GM08714 (cell line): ENCODE data around the gene ITIH4.
"Not testable (repeated sequence)": the region's sequence is repeated elsewhere in the genome, so short reads cannot be mapped to it uniquely, and the experiment has no call there.

Experiments
- H3K4me3 ChIP-seq: fragments of 200-500 bp; sonication (Bioruptor generic); 2 replicates; pipeline ENCODE4 v1.5.1; 2014; ENCODE audit warnings: mild to moderate bottlenecking, low read length, inconsistent platforms
- ZNF274 ChIP-seq: IDR thresholded peaks from 2 replicates; pipeline ENCODE4 v1.6.1; 2012; ENCODE audit warnings: mild to moderate bottlenecking, low read depth, low read length

ITIH4 gene

DNA sequence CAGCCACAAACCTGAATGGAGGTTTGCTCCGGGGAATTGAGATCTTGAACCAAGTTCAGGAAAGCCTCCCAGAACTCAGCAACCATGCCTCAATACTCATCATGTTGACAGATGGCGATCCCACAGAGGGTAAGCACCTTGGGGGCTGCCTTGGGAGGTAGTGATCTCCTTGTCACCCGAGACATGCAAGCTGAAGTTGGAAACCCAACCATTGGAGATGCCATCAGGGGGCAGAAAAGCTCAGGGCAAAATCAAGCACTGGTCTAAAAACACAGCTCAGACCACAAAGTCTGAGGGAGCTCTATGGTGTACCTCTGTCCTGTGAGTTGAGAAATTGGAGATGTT is 47.3 kb downstream of the ITIH4 start:
- TF ChIP-seq ZNF274, result no peak
- H3K4me3 ChIP-seq, result no peak overlapping the region

DNA sequence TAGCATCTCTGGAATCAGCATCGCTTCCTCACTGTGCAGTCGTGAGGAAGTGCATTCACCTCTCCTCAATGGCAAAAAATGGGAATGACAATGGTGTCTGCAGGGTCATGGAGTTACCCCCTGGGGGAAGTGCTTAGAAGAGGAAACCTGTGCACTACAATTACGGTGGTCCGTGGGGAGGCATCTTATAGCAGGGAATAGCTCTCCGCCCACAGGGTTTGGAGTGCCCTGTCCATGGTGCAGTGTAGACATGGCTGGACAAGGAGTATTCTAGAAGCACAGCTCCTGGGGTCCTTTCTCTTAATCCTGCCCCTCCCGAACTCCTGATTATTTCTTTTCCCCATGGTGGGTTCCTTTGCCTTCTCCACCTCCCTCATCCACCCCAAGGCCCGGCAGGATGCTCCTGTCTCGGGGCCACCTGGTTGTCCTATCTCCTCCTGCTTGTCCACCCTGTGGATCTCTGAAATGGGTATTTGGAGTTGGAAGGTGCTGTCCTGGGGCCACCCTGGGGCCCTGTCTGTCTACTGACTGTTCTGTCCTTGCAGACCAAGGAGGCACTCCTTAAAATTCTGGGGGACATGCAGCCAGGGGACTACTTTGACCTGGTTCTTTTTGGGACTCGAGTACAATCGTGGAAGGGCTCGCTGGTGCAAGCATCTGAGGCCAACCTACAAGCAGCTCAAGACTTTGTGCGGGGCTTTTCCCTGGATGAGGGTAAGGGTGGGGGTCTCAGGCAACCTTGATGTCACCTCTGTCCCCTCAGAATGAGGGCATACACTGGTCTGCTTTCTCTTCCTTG is 47.9 kb downstream of the ITIH4 start:
- TF ChIP-seq ZNF274, result no peak
- no peak overlapping the region for H3K4me3 ChIP-seq

- no peak overlapping the region for H3K4me3 ChIP-seq
- no peak for TF ChIP-seq ZNF274
Measured at GRCh38 chr3:52781741-52782140, 48.7 kb downstream of the ITIH4 start.

- no peak overlapping the region for H3K4me3 ChIP-seq
- no peak for TF ChIP-seq ZNF274
Measured at GRCh38 chr3:52779837-52780585, 50.5 kb downstream of the ITIH4 start.

DNA sequence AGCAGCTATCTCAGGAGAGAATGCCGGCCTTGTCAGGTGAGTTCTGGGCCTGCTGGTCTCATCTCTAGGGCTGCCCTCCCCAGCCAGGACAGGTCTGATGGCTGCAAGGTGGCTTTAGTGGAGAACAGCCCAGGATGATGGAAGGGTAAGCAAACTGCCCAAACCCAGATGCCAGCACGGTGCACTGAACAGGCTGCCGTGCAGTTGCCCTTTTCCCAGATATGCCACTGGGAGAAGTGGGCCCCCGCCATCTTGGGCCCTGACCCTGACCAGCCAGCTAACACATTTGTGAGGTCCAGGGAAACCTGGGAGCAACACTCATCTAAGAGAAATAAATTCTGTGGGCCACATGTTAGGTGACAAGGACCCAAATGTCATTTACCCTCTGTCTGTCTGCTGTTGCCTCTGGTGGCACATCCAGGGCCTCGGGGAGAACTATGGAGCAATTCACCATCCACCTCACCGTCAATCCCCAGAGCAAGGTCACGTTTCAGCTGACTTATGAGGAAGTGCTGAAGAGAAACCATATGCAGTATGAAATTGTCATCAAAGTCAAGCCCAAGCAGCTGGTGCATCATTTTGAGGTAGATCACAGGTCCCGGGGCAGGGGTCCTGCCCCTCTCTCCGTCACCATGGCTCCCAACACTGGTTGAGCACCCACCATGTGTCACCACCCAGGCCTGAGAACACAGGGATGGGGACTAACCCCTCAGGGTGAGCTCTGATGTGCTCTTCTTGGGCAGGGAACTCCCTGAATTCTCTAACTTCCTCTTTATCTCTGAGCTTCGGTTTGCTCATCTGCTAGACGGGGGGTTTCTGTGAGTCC is 51.2 kb downstream of the ITIH4 start:
- H3K4me3 ChIP-seq, result no peak overlapping the region
- no peak for TF ChIP-seq ZNF274

- TF ChIP-seq ZNF274, result no peak
- no peak overlapping the region for H3K4me3 ChIP-seq
Measured at GRCh38 chr3:52777959-52778805, 52.3 kb downstream of the ITIH4 start.

GRCh38 chr3:52777127-52777958 is 53.1 kb downstream of the ITIH4 start, which contains the start of gene ITIH1:
TSS of gene ITIH1 (plus strand) at chr3:52777599. CDS start at chr3:52777616, 17 bp downstream.
- no peak for TF ChIP-seq ZNF274
- no peak within 1 kb of the TSS for H3K4me3 ChIP-seq

- H3K4me3 ChIP-seq, result not testable (repeated sequence)
Measured at GRCh38 chr3:52776486-52776885, 54.0 kb downstream of the ITIH4 start.

- TF ChIP-seq ZNF274, result no peak
Measured at GRCh38 chr3:52775877-52776276, 54.6 kb downstream of the ITIH4 start.

GRCh38 chr3:52774901-52775864 is 55.3 kb downstream of the ITIH4 start:
- no peak for TF ChIP-seq ZNF274
- H3K4me3 ChIP-seq, result no peak overlapping the region

More at GRCh38 chr3:52775877-52776276, 54.6 kb downstream of the ITIH4 start:
- H3K4me3 ChIP-seq, result no peak overlapping the region

- no peak overlapping the region for H3K4me3 ChIP-seq
- no peak for TF ChIP-seq ZNF274
Measured at GRCh38 chr3:52774066-52774713, 56.3 kb downstream of the ITIH4 start.
